ENCODE measurements around the gene C16orf95. TPM values are rescaled to one million over a fixed set of nuclear protein-coding genes. Genes with fewer than 3 reads are reported as not detected.

Gene C16orf95
- total and polyA plus RNA-seq, 2 of the 4 experiments (the other 2 are of a cell fraction): 2.0 to 4.7 TPM

DNA sequence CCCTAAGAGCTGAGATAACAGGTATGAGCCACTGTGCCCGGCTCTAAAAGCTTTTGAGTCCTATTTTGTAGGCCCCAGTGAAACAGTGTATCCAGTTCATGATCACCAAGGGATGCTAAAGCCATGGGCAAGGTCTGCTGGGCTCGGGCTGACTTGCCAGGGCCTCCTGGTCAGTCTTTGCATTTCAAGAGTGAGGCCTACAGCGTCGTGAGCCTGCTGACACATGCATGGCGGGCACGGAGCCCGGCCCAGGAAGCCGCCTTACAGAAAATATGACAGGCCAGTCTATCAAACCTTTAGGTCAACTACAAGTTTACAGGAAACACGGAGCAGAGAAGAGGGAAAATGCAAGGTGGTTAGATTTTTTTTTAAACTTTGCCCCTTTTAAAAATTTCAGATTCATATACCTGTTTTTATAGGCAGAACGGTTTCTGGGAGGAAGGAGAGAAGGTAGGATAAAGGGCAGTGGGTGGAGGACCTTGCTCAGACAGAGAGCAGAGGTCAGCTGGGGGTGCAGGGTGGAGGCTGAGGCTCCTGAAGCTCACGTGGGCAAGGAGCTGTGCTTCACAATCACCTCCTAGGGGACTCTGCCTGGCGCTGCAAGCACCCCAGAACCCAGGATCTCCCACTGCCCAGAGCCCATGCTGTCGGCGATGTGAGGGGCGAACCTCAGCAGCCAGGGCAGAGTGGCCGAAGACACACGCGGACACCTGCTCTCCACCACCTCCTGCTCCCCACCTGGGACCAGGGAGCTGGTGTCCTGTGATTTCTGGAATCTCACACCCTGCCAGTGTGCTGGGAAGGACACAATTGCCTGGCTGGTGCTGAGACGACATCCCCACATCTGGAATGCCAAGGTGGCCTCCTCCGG, 21.3 kb downstream of the C16orf95 start:
- WGBS, 2 experiments (ENCODE audit: extremely low coverage in 2 of 2, insufficient read length in 1 of 2): 87% methylated on average over 5 of the region's 20 CpGs; no CpG with 5 or more reads in 1 of the 2 experiments
- no peak overlapping the region for H3K4me3 ChIP-seq (ENCODE audit: insufficient read depth, low read depth, low read length)
- ATAC-seq (ENCODE audit: low read depth): no peak
- no peak for DNase-seq
- no peaks in the 10 kb centered on the region for H3K36me3 ChIP-seq (ENCODE audit: control insufficient read depth, insufficient read depth, low read length)
- no peak overlapping the region for H3K9ac ChIP-seq (ENCODE audit: low read depth, low read length)
- no peak overlapping the region for H3K56ac ChIP-seq (ENCODE audit: extremely low read depth, insufficient read depth, low read length)
- no peak overlapping the region for H3K4me2 ChIP-seq (ENCODE audit: low read depth, low read length)
- H2AK9ac ChIP-seq (replicated peaks; ENCODE audit: low read depth, low read length, poor library complexity): no peak overlapping the region
- no peak overlapping the region for H3K4ac ChIP-seq (ENCODE audit: low read depth, low read length)
- H3K27me3 ChIP-seq (ENCODE audit: control insufficient read depth, insufficient read depth, low read length): 0 out of 2 replicates have a peak, but pooled peaks cover 2% of the 10 kb centered on the region
- no peak overlapping the region for H4K8ac ChIP-seq (ENCODE audit: low read depth in 2 of 2, low read length in 2 of 2)
- H4K20me1 ChIP-seq (ENCODE audit: insufficient read depth, low read length): no peaks in the 10 kb centered on the region
- H4K91ac ChIP-seq (ENCODE audit: insufficient read depth, low read depth, low read length): no peak overlapping the region
- H3K4me1 ChIP-seq (ENCODE audit: control insufficient read depth, insufficient read depth, low read length): no peaks in the 10 kb centered on the region
- no peak overlapping the region for H3K27ac ChIP-seq (ENCODE audit: insufficient read depth, low read length)
- H2BK15ac ChIP-seq (ENCODE audit: low read depth, low read length): no peak overlapping the region
- dilution Hi-C loops (cut with HindIII; ENCODE audit: low sequenced_read_pairs, unreplicated experiment) (no loop called here), in situ Hi-C loops (cut with MboI; ENCODE audit: low sequenced_read_pairs) (no loop called here), intact Hi-C loops (cut with micrococcal nuclease) (no loop called here)
- H3K79me1 ChIP-seq (ENCODE audit: low read depth in 1 of 2, low read length in 2 of 2): no peaks in the 10 kb centered on the region
- no TSS peak for BruUV-seq (replicated peaks)
- H3K14ac ChIP-seq (replicated peaks; ENCODE audit: low read depth, low read length): no peak overlapping the region
- POLR2A ChIA-PET (ENCODE audit: unreplicated experiment): no interaction called here
- TF ChIP-seq MAZ (IDR thresholded peaks at IDR 0.05; ENCODE audit: borderline replicate concordance, low read depth, low read length): no peak
- TF ChIP-seq POLR2A (IDR thresholded peaks at IDR 0.05; ENCODE audit: low read depth, low read length): no peak
- TF ChIP-seq BHLHE40 (IDR thresholded peaks at IDR 0.05; ENCODE audit: low read depth, low read length): no peak
- H2BK5ac ChIP-seq (ENCODE audit: low read depth, low read length, poor library complexity, severe bottlenecking): no peak overlapping the region
- no peaks in the 10 kb centered on the region for H3K9me1 ChIP-seq (ENCODE audit: insufficient read depth, low read length)
- H2BK20ac ChIP-seq (ENCODE audit: low read depth, low read length): no peak overlapping the region
- no peak overlapping the region for H3K18ac ChIP-seq (ENCODE audit: low read depth, low read length)
- no peak overlapping the region for H2BK120ac ChIP-seq (ENCODE audit: low read depth, low read length)
- no peak overlapping the region for H3K23ac ChIP-seq (ENCODE audit: low read depth, low read length)
- CTCF ChIA-PET: no interaction called here
- no peak overlapping the region for H2AFZ ChIP-seq (replicated peaks; ENCODE audit: low read length, poor library complexity)
- no peak overlapping the region for H4K5ac ChIP-seq (ENCODE audit: low read depth, low read length)
- H2AK5ac ChIP-seq (ENCODE audit: low read depth, low read length): no peak overlapping the region
- H3K9me3 ChIP-seq (ENCODE audit: control insufficient read depth, insufficient read depth, low read length): peaks cover 6% of the 10 kb centered on the region

All from IMR-90 (cell line).